ENCODE measurements around the gene SPRTN. TPM values are rescaled to one million over a fixed set of nuclear protein-coding genes. Genes with fewer than 3 reads are reported as not detected.

The SPRTN gene, protein sequence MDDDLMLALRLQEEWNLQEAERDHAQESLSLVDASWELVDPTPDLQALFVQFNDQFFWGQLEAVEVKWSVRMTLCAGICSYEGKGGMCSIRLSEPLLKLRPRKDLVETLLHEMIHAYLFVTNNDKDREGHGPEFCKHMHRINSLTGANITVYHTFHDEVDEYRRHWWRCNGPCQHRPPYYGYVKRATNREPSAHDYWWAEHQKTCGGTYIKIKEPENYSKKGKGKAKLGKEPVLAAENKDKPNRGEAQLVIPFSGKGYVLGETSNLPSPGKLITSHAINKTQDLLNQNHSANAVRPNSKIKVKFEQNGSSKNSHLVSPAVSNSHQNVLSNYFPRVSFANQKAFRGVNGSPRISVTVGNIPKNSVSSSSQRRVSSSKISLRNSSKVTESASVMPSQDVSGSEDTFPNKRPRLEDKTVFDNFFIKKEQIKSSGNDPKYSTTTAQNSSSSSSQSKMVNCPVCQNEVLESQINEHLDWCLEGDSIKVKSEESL
- 10 to 100 TPM in 1 of 2 donors, 1 to 10 TPM in 1; 6.7 to 15.2 TPM for total RNA-seq

DNA sequence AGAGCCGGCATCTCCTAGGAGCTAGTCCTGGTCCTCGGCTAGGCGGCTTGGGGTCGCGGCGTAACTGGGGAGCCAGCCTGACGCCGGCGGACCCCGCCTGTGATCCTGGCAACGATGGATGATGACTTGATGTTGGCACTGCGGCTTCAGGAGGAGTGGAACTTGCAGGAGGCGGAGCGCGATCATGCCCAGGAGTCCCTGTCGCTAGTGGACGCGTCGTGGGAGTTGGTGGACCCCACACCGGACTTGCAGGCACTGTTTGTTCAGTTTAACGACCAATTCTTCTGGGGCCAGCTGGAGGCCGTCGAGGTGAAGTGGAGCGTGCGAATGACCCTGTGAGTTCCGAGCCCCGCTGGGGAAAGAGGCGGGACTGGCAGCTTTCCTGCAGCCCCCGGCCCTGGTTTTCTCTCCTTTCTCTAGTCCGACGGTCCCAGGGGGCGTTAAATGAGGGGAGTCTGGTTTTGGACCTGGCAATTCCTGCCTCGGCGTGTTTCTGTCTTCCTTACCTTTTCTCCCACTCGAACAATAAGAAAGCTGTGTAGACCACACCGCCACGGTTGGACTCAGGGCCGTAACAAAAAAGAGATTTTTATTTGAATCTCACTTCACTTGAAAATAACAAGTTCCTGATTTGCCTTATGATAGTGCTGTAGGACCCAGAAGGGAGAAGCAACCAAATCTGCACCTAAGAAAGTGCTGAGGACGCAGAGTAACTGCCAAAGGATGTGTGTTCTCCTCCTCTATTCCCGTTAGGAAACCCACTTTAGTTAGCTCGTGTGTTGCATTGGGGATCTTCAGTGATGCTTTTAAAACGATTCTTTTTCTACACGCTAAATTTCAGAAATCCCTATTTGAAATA is at the start of gene SPRTN:
TSS of gene SPRTN (plus strand) at position 24 of the 859 bp plus-strand sequence. CDS start at position 115, 91 bp downstream.
- no peaks in the 10 kb centered on the region for H3K27me3 Mint-ChIP-seq
- H3K4me3 Mint-ChIP-seq, result peak within 1 kb of the TSS; percentile 98
- ATAC-seq (replicated peaks), result peak; percentile 82
- no peaks in the 10 kb centered on the region for H3K9me3 Mint-ChIP-seq
- peak within 1 kb of the TSS; percentile 98 for H3K27ac Mint-ChIP-seq
- peaks cover 29% of the 10 kb centered on the region for H3K4me1 Mint-ChIP-seq
- H3K36me3 Mint-ChIP-seq (ENCODE audit: low read depth), result peaks cover 74% of the 10 kb centered on the region

DNA sequence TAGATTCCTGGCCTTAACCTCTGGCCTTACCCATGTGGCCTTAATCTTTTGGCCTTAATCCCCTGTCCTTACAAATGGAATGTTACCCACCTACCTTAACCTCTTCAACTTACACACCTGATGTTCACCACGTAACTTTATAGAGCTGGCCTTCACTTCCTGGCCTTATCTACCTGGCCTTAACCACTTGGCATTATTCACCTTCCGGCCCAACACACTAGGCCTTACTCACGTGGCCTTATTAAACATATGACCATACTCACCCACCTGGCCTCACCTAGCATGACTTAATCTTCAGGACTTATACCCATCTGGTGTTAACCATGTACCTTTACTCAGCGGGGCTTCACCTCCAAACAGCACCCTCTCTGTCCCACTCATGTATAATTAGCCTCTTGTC is 42.2 kb upstream of the SPRTN start:
- H3K27me3 Mint-ChIP-seq, result no peaks in the 10 kb centered on the region
- H3K4me3 Mint-ChIP-seq, result no peak overlapping the region
- H3K9me3 Mint-ChIP-seq, result no peaks in the 10 kb centered on the region
- H3K4me1 Mint-ChIP-seq, result no peaks in the 10 kb centered on the region
- H3K27ac Mint-ChIP-seq, result no peak overlapping the region
- no peaks in the 10 kb centered on the region for H3K36me3 Mint-ChIP-seq (ENCODE audit: low read depth)
- no peak for ATAC-seq (replicated peaks)

DNA sequence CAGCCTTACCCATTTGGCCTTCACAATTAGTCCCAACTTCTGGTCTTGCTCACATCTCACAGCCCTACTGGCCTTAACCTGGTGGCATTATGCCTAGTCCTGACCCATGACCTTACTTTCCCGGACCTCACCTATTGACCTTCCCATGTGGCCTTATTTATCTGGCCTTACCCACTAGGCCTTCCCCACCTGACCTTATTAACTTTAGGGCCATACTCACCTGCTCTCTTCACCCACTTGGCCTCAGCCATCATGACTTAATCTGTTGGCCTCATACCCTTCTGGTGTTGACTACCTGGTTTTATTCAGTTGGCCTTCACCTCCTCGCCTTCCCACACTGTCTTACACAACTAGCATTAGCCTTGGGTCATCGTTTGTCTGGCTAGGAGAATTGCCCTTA is 36.1 kb upstream of the SPRTN start:
- H3K27me3 Mint-ChIP-seq, result no peaks in the 10 kb centered on the region
- no peak for ATAC-seq (replicated peaks)
- H3K36me3 Mint-ChIP-seq (ENCODE audit: low read depth), result no peaks in the 10 kb centered on the region
- H3K4me3 Mint-ChIP-seq, result no peak overlapping the region
- no peak overlapping the region for H3K27ac Mint-ChIP-seq
- H3K4me1 Mint-ChIP-seq, result no peaks in the 10 kb centered on the region
- H3K9me3 Mint-ChIP-seq, result no peaks in the 10 kb centered on the region

DNA sequence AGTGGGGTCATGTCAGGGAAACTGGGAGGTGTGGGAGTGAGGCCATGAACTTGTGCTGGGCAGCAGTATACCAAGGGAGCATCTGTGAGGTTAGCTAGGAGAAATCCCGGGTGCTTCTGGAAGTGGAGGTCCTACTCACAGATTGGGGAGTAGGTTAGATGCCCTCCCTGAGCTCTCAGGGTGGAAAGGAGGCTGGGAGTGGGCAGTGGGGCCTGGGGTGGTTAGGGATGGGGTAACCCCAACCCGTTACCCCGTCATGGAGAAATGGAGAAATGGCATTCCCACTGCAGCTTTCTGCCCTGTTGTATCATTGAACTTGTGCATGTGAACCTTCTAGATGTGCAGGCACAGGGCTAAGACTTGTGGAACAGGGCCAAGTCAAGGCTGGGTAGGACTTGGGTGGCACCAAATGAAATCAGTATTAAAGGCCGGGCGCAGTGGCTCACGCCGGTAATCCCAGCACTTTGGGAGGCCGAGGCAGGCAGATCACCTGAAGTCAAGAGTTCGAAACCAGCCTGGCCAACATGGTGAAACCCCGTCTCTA is 27.6 kb upstream of the SPRTN start:
- H3K36me3 Mint-ChIP-seq (ENCODE audit: low read depth), result no peaks in the 10 kb centered on the region
- H3K4me3 Mint-ChIP-seq, result no peak overlapping the region
- no peaks in the 10 kb centered on the region for H3K27me3 Mint-ChIP-seq
- no peak for ATAC-seq (replicated peaks)
- H3K9me3 Mint-ChIP-seq, result no peaks in the 10 kb centered on the region
- H3K4me1 Mint-ChIP-seq, result no peaks in the 10 kb centered on the region
- no peak overlapping the region for H3K27ac Mint-ChIP-seq

DNA sequence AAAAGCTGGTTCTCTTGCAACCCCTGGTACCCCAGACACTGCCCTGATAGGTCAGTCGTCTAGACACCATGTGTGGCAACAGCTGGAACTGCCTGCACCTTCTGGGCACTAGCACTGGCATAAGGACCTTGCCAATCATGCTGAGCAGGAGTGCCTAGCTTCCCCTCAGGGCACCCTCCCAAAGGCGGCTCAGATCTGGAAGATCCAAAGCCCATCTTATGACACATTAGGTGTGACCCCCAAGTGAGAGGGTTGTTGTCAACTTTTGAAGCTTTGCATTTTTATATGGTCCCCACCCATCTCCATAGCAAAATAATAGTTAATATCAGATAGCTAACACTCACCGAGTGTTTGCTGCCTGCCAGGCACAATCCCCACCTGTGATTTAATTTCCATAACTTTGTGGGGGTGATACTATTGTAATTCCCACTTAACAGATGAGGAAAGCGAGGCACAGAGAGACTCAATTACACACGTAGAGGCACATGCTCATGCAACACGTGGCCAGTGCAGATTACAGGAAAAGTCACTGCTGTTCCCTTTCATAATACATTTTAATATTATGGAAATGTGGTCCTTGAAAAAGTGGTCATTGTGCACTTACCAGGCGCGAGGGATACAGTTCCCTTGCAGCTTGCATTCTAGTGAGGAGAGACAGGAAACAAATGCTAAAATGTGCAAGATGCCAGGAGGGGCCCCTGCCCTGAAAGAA is 26.2 kb upstream of the SPRTN start:
- Mint-ChIP-seq H3K4me1 (no peaks in the 10 kb centered on the region), H3K27ac (no peak overlapping the region), H3K27me3 (no peaks in the 10 kb centered on the region), H3K4me3 (no peak overlapping the region), H3K36me3 (ENCODE audit: low read depth) (no peaks in the 10 kb centered on the region), H3K9me3 (no peaks in the 10 kb centered on the region)
- ATAC-seq (replicated peaks), result no peak

DNA sequence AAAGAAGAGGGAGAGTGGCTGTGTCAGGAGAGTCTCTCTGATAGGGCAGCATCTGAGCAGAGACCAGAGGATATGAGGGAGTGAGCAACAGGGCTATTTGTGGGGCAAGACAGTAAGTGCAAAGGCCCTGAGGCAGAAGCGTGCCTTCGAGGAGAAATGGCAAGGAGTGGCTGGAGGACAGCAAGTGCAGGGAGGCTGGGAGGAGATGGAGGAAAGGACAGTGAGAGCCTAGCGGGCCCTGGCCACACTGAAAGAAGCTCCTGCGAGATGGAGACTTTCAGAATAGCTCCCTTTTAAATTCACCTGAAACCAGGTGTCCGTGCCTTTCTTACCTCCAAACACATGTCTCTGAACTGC is 25.7 kb upstream of the SPRTN start:
- Mint-ChIP-seq H3K9me3 (no peaks in the 10 kb centered on the region), H3K4me3 (no peak overlapping the region)
- no peak for ATAC-seq (replicated peaks)

DNA sequence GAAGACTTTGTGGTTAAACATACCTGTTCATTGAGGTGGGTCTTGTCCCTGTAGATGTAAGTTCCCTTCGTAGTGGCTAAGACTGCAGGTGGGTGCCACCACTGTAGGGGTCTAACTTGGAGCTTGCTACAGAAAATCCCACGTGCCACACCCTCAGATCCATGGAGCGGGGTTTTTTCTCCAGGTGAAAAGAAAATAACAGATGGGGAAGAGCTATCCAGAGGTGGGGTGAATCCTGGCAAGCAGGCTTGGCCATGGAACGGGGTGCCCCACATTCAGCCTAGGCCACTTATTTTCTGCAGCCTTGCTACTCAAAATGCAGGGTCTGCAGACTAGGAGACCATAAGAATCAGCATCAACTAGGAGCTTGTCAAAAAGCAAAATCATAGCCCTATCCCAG is 24.4 kb upstream of the SPRTN start:
- H3K27ac Mint-ChIP-seq, result no peak overlapping the region
- H3K36me3 Mint-ChIP-seq (ENCODE audit: low read depth), result no peaks in the 10 kb centered on the region
- H3K4me3 Mint-ChIP-seq, result no peak overlapping the region
- no peaks in the 10 kb centered on the region for H3K27me3 Mint-ChIP-seq
- H3K9me3 Mint-ChIP-seq, result no peaks in the 10 kb centered on the region
- no peak for ATAC-seq (replicated peaks)
- no peaks in the 10 kb centered on the region for H3K4me1 Mint-ChIP-seq

More for the DNA sequence above, 25.7 kb upstream of the SPRTN start:
- Mint-ChIP-seq H3K27ac (no peak overlapping the region), H3K27me3 (no peaks in the 10 kb centered on the region), H3K4me1 (no peaks in the 10 kb centered on the region), H3K36me3 (ENCODE audit: low read depth) (no peaks in the 10 kb centered on the region)

DNA sequence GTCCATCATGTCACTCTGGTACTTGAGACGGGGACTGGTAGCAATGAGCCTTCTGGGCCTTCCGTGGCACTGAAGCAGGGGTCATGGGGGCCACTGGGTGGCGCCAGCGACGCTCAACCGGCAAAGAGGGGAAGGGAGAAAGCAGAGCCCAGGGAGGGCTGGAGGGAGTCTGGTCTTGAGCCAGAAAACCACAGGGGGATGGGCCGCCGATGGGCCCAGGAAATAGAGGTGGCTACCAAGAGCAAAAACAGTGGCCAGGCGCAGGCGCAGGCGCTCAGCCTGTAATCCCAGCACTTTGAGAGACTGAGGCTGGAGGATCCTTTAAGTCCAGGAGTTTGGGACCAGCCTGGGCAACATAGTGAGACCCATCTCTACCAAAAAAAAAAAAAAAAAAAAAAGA is 22.2 kb upstream of the SPRTN start:
- Mint-ChIP-seq H3K4me1 (no peaks in the 10 kb centered on the region), H3K4me3 (no peak overlapping the region), H3K36me3 (ENCODE audit: low read depth) (no peaks in the 10 kb centered on the region), H3K27ac (no peak overlapping the region), H3K9me3 (no peaks in the 10 kb centered on the region), H3K27me3 (no peaks in the 10 kb centered on the region)
- ATAC-seq (replicated peaks), result peak; percentile 86

DNA sequence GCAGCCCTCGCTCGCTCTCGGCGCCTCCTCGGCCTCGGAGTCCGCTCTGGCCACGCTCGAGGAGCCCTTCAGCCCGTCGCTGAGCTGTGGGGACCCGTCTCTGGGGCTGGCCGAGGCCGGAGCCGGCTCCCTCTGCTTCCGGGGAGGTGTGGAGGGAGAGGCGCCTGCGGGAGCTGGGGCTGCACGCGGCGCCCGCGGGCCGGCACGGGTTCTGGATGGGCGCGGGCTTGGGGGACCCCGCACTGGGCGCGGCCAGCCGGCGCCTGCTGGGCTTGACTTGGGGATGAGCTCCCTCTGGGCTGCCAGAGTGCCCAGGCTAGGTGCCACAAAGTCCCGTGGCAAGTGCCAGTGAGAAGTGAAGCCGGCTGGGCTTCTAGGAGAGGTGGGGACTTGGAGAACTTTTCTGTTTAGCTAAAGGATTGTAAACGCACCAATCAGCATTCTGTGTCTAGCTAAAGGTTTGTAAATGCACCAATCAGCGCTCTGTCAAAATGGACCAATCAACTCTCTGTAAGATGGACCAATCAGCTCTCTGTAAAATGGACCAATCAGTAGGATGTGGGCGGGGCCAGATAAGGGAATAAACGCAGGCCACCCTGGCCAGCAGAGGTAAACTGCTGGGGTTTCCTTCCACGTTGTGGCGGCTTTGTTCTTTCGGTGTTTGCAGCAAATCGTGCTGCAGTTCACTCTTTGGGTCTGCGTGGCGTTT is 20.6 kb upstream of the SPRTN start:
- H3K4me3 Mint-ChIP-seq, result no peak overlapping the region
- H3K36me3 Mint-ChIP-seq (ENCODE audit: low read depth), result no peaks in the 10 kb centered on the region
- no peaks in the 10 kb centered on the region for H3K4me1 Mint-ChIP-seq
- ATAC-seq (replicated peaks), result no peak
- H3K27ac Mint-ChIP-seq, result no peak overlapping the region
- H3K27me3 Mint-ChIP-seq, result no peaks in the 10 kb centered on the region
- H3K9me3 Mint-ChIP-seq, result no peaks in the 10 kb centered on the region

DNA sequence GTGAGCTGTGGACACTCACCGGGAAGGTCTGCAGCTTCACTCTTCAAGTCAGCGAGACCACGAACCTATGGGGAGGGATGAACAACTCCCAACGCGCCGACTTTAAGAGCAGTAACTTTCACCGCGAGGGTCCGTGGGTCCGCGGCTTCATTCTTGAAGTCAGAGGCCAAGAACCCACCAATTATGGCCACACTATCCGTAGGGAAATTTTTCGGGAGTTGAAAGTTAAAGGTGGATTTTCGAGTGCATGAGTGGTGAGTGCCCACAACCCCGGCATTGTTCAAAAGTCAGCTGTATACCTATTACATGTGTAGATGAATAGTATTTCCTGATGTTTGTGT is 20.1 kb upstream of the SPRTN start:
- no peak overlapping the region for H3K4me3 Mint-ChIP-seq
- ATAC-seq (replicated peaks), result no peak
- H3K36me3 Mint-ChIP-seq (ENCODE audit: low read depth), result no peaks in the 10 kb centered on the region
- H3K27ac Mint-ChIP-seq, result no peak overlapping the region
- no peaks in the 10 kb centered on the region for H3K27me3 Mint-ChIP-seq
- no peaks in the 10 kb centered on the region for H3K9me3 Mint-ChIP-seq
- H3K4me1 Mint-ChIP-seq, result no peaks in the 10 kb centered on the region

DNA sequence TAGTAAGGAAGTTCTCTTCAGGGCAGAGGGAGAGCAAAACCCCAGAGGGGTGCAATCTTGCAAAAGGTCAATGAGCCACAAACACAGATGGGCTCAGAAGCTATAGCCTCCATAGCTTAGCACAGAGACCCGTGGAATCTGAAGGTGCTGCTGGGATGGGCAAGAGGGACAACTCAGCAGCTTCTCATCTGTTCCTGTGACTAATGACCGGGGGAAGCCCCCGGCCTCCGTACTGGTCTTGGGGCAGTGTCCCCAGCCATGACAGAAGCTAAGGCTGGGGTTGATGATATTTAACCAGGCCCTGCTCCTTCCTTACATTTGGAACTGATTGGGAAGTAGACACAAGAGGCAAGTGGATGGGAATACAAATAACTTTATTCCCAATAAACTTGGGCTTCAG is 19.5 kb upstream of the SPRTN start:
- Mint-ChIP-seq H3K9me3 (no peaks in the 10 kb centered on the region), H3K4me1 (no peaks in the 10 kb centered on the region), H3K27me3 (no peaks in the 10 kb centered on the region), H3K27ac (no peak overlapping the region), H3K4me3 (no peak overlapping the region), H3K36me3 (ENCODE audit: low read depth) (no peaks in the 10 kb centered on the region)
- ATAC-seq (replicated peaks), result no peak

DNA sequence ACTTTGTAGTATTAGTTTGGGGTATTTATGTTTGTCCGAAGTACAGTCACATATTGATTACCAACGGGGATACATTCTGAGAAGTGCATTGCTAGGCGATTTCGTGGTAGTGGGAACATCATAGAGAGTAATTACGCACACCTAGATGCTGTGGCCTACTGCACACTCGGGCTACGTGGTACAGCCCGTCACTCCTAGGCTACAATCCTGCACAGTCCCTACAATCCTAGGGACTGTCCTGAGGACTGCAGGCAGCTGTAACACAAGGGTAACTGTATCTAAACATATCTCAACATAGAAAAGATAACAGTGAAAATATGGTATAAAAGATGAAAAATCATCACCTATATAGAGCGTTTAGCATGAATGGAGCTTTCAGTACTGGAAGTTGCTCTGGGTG is 19.0 kb upstream of the SPRTN start:
- Mint-ChIP-seq H3K4me3 (no peak overlapping the region), H3K27ac (no peak overlapping the region), H3K36me3 (ENCODE audit: low read depth) (no peaks in the 10 kb centered on the region), H3K27me3 (no peaks in the 10 kb centered on the region), H3K4me1 (no peaks in the 10 kb centered on the region), H3K9me3 (no peaks in the 10 kb centered on the region)
- no peak for ATAC-seq (replicated peaks)

DNA sequence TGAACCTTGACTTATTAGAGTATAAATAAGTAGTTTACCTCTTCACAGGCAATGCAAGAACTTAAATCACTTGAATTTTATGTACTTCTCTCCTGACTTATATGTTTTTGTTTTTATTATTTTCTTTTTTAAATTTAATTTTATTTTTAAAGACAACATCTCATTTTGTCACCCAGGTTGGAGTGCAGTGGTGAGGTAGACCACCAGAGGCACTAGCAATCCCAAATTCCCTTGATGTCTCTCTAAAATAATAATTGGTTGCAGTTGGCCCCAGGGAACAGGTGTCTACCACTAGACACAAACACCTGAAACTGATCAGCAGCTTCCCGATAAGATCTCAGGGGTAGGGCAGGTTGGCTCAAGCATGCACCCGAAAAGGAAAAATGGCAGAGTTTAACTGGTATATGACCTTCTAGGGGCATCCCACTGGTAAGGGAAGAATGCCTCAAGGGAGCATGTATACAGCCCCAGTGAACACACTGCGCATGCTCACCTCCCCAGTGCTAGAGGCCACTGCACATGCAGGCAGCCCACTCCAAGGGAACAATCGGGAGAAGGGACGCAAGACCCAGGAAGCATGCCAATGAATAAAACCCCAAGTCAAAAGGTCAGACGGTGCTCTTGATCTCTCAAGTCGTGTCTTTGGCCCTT is 15.1 kb upstream of the SPRTN start:
- H3K36me3 Mint-ChIP-seq (ENCODE audit: low read depth), result no peaks in the 10 kb centered on the region
- no peaks in the 10 kb centered on the region for H3K9me3 Mint-ChIP-seq
- no peaks in the 10 kb centered on the region for H3K4me1 Mint-ChIP-seq
- no peaks in the 10 kb centered on the region for H3K27me3 Mint-ChIP-seq
- H3K4me3 Mint-ChIP-seq, result no peak overlapping the region
- no peak for ATAC-seq (replicated peaks)
- H3K27ac Mint-ChIP-seq, result no peak overlapping the region

All from activated T-helper 17 cell treated with anti-CD3 and anti-CD28 coated beads, Interleukin-2, amount 50 U/mL, for 72 hours (primary cell).